ENCODE measurements around the gene GLYATL3.

GLYATL3 gene

DNA sequence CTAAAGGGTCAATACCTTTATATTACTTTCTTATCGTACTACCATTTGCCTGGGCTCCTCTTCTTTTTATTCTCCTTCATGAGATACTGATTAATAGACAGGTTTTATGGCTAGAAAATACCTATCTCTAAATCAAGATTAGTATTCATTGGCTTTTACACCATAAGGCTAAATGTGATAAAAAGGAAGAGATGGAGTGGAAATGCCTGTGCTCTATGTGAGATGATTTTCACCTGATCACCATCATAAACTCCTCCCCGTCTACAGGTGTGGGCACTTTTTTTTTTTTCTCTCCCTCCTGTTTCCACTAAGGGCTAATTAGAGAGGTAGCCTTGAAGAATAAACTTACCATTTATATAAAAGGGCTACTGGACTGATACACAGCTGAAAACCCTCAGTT is at the start of gene GLYATL3:
TSS of gene GLYATL3 (plus strand) at position 301 of the 400 bp plus-strand sequence. CDS start 12,068 bp downstream, outside the sequence.
- TF ChIP-seq, protein P1, sequence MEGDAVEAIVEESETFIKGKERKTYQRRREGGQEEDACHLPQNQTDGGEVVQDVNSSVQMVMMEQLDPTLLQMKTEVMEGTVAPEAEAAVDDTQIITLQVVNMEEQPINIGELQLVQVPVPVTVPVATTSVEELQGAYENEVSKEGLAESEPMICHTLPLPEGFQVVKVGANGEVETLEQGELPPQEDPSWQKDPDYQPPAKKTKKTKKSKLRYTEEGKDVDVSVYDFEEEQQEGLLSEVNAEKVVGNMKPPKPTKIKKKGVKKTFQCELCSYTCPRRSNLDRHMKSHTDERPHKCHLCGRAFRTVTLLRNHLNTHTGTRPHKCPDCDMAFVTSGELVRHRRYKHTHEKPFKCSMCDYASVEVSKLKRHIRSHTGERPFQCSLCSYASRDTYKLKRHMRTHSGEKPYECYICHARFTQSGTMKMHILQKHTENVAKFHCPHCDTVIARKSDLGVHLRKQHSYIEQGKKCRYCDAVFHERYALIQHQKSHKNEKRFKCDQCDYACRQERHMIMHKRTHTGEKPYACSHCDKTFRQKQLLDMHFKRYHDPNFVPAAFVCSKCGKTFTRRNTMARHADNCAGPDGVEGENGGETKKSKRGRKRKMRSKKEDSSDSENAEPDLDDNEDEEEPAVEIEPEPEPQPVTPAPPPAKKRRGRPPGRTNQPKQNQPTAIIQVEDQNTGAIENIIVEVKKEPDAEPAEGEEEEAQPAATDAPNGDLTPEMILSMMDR (IDR thresholded peaks at IDR 0.05) = no peak
- DNase-seq = no peak
- Mint-ChIP-seq H3K4me3 (no peak within 1 kb of the TSS), H3K27ac (no peak within 1 kb of the TSS), H3K4me1 (no peaks in the 10 kb centered on the region), H3K9me3 (no peaks in the 10 kb centered on the region), H3K27me3 (ENCODE audit: low read depth, poor library complexity) (peaks cover 2% of the 10 kb centered on the region), H3K36me3 (ENCODE audit: low read depth) (no peaks in the 10 kb centered on the region)

GRCh38 chr6:49453221-49453620 is 46.5 kb upstream of the GLYATL3 start:
- no peak overlapping the region for H3K27ac Mint-ChIP-seq
- TF ChIP-seq, protein P1 (IDR thresholded peaks at IDR 0.05) = peak; percentile 31
- H3K27me3 Mint-ChIP-seq (ENCODE audit: low read depth, poor library complexity) = no peaks in the 10 kb centered on the region
- H3K4me1 Mint-ChIP-seq = no peaks in the 10 kb centered on the region
- H3K4me3 Mint-ChIP-seq = no peak overlapping the region
- no peak for DNase-seq
- peaks cover 38% of the 10 kb centered on the region for H3K36me3 Mint-ChIP-seq (ENCODE audit: low read depth)
- H3K9me3 Mint-ChIP-seq = no peaks in the 10 kb centered on the region

GRCh38 chr6:49454787-49455709 is 44.7 kb upstream of the GLYATL3 start:
- no peak for DNase-seq
- Mint-ChIP-seq H3K27me3 (ENCODE audit: low read depth, poor library complexity) (no peaks in the 10 kb centered on the region), H3K36me3 (ENCODE audit: low read depth) (peaks cover 35% of the 10 kb centered on the region), H3K9me3 (no peaks in the 10 kb centered on the region), H3K4me1 (no peaks in the 10 kb centered on the region), H3K4me3 (no peak overlapping the region), H3K27ac (no peak overlapping the region)
- TF ChIP-seq, protein P1 (IDR thresholded peaks at IDR 0.05) = no peak

- H3K9me3 Mint-ChIP-seq = no peaks in the 10 kb centered on the region
- peaks cover 24% of the 10 kb centered on the region for H3K36me3 Mint-ChIP-seq (ENCODE audit: low read depth)
- no peak overlapping the region for H3K4me3 Mint-ChIP-seq
- no peak overlapping the region for H3K27ac Mint-ChIP-seq
- H3K4me1 Mint-ChIP-seq = peaks cover 18% of the 10 kb centered on the region
- no peak for DNase-seq
- H3K27me3 Mint-ChIP-seq (ENCODE audit: low read depth, poor library complexity) = no peaks in the 10 kb centered on the region
- TF ChIP-seq, protein P1 (IDR thresholded peaks at IDR 0.05) = no peak
Measured at GRCh38 chr6:49457771-49458170, 42.0 kb upstream of the GLYATL3 start.

- peak overlapping the region; percentile 99 for H3K4me3 Mint-ChIP-seq
- TF ChIP-seq, protein P1 (IDR thresholded peaks at IDR 0.05) = no peak
- no peaks in the 10 kb centered on the region for H3K27me3 Mint-ChIP-seq (ENCODE audit: low read depth, poor library complexity)
- H3K36me3 Mint-ChIP-seq (ENCODE audit: low read depth) = peaks cover 13% of the 10 kb centered on the region
- DNase-seq = no peak
- H3K4me1 Mint-ChIP-seq = peaks cover 30% of the 10 kb centered on the region
- H3K27ac Mint-ChIP-seq = no peak overlapping the region
- H3K9me3 Mint-ChIP-seq = no peaks in the 10 kb centered on the region
Measured at GRCh38 chr6:49462071-49462470, 37.7 kb upstream of the GLYATL3 start.

DNA sequence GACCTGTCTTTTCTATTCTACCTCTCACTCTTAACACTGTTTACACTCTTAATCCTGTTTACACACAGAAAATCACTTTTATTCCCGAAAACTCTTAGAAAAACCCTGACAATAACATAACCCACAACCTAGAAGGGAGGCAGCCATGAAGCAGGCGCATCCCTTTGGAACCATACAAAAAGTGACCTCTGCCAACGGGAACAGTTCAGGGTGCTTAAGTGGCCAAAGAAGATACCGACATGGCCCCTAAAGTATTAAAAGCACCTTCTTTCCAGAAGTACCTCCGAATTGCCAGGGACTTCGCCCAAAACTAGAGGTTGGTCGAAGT is 37.2 kb upstream of the GLYATL3 start:
- H3K27me3 Mint-ChIP-seq (ENCODE audit: low read depth, poor library complexity) = no peaks in the 10 kb centered on the region
- TF ChIP-seq, protein P1 (IDR thresholded peaks at IDR 0.05) = no peak
- no peaks in the 10 kb centered on the region for H3K9me3 Mint-ChIP-seq
- H3K4me3 Mint-ChIP-seq = peak overlapping the region; percentile 99
- H3K4me1 Mint-ChIP-seq = peaks cover 30% of the 10 kb centered on the region
- H3K36me3 Mint-ChIP-seq (ENCODE audit: low read depth) = peaks cover 14% of the 10 kb centered on the region
- H3K27ac Mint-ChIP-seq = peak overlapping the region; percentile 98
- DNase-seq = no peak

Measured in nephron progenitor cell (in vitro differentiated cells).